Measurements from ENCODE around the gene SAFB2. TPM values are rescaled to one million over a fixed set of nuclear protein-coding genes. Genes with fewer than 3 reads are reported as not detected.

SAFB2 gene
- total and polyA plus RNA-seq, 2 donors (not counting 3 experiments of a cell fraction or from before 2014, with no cell fraction given), result 24.6 to 85.9 TPM

- CTCF ChIA-PET, result no interaction called here
- Histone ChIP-seq H4K20me1 (replicated peaks; ENCODE audit: control insufficient read depth, extremely low read depth, insufficient read depth, low read length) (peaks cover 2% of the 10 kb centered on the region), H3K9me1 (replicated peaks; ENCODE audit: control insufficient read depth, extremely low read depth, insufficient read depth, low read length) (no peaks in the 10 kb centered on the region), H3K27ac (ENCODE audit: insufficient read depth, low read depth, low read length) (no peak overlapping the region), H3K9me3 (replicated peaks; ENCODE audit: control insufficient read depth, insufficient read depth, low read length) (no peaks in the 10 kb centered on the region), H2AFZ (ENCODE audit: low read depth, low read length) (no peak overlapping the region), H3K9ac (replicated peaks; ENCODE audit: extremely low read depth, insufficient read depth, low read length) (no peak overlapping the region), H3K4me2 (ENCODE audit: insufficient read depth, low read length) (no peak overlapping the region), H3K4me1 (ENCODE audit: control insufficient read depth, extremely low read depth, insufficient read depth, low read length) (no peaks in the 10 kb centered on the region), H3K4me3 (replicated peaks in 1 of 3; ENCODE audit: insufficient read depth in 1 of 3, low read depth in 1 of 3, low read length in 3 of 3) (no peak overlapping the region), H3K79me2 (ENCODE audit: control insufficient read depth, insufficient read depth, low read length) (peaks cover 22% of the 10 kb centered on the region), H3K27me3 (ENCODE audit: control insufficient read depth in 2 of 2, insufficient read depth in 2 of 2, low read length in 2 of 2) (no peaks in the 10 kb centered on the region), H3K36me3 (ENCODE audit: control insufficient read depth in 2 of 2, extremely low read depth in 1 of 2, insufficient read depth in 2 of 2, low read length in 2 of 2) (peaks cover 36 to 50% of the 10 kb centered on the region in 2 experiments)
- FAIRE-seq (no peak), DNase-seq (ENCODE audit: low read depth, low spot score) (no peak)
- intact Hi-C loops (cut with micrococcal nuclease) (no loop called here), dilution Hi-C loops (cut with MboI; ENCODE audit: extremely low pct_ligation_motif_present, low sequenced_read_pairs) (no loop called here)
- POLR2A ChIA-PET, result no interaction called here
- no peak for TF ChIP-seq FOS (IDR thresholded peaks at IDR 0.05; ENCODE audit: borderline replicate concordance, insufficient read depth, low read length)
- no peak for TF ChIP-seq JUN (IDR thresholded peaks at IDR 0.05; ENCODE audit: borderline replicate concordance, insufficient read depth, insufficient read length, low read depth)
- no peak for TF ChIP-seq GATA2 (IDR thresholded peaks at IDR 0.05; ENCODE audit: insufficient read depth, insufficient read length, low read depth, low read length)
- TF ChIP-seq CTCF (IDR thresholded peaks at IDR 0.05; ENCODE audit: extremely low read depth in 1 of 2, insufficient read depth in 1 of 2, low read depth in 1 of 2, low read length in 2 of 2), result no peak
- no peak for TF ChIP-seq EZH2 (IDR thresholded peaks at IDR 0.05; ENCODE audit: borderline replicate concordance, low read depth, low read length, severe bottlenecking)
- no peak for TF ChIP-seq MAX (IDR thresholded peaks at IDR 0.05; ENCODE audit: insufficient read depth, insufficient read length)
- no peak for TF ChIP-seq POLR2A (IDR thresholded peaks at IDR 0.05; ENCODE audit: low read depth, low read length)
- TF ChIP-seq MYC (IDR thresholded peaks at IDR 0.05; ENCODE audit: low read depth, low read length), result no peak
- no peak for TF ChIP-seq POLR2AphosphoS5 (IDR thresholded peaks at IDR 0.05; ENCODE audit: insufficient read depth, low read depth, low read length)
- BruUV-seq (replicated peaks), result no TSS peak
Observed at GRCh38 chr19:5608291-5608690, 14.3 kb downstream of the SAFB2 start.

Measured in endothelial cell of umbilical vein (primary cell).